Measurements from ENCODE around the gene ABCC11. TPM values are rescaled to one million over a fixed set of nuclear protein-coding genes. Genes with fewer than 3 reads are reported as not detected.
"Not testable (repeated sequence)": the region's sequence is repeated elsewhere in the genome, so short reads cannot be mapped to it uniquely, and the experiment has no call there.

ABCC11 gene
- total RNA-seq, 1 donor from 2014 or later: 0.30 TPM

DNA sequence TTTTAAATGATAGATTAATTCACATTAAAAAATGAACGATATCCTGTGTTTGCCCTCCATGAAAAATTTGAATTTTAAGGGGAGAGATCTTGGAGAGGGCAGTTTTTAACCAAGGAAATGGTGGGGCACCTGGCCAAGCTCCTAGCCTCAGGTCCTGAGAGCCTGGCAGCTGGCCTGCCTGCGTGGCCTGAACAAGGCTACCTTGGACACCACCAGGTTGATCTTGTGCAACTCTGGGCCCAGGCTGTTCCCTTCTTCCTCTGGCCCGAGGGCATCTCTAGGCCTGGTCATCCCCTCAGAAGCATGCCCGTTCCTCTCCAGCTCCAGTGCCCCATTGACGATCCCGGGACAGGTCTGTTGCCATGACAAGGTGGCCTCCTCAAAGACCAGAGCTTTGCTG is 36.6 kb downstream of the ABCC11 start:
- intact Hi-C loops (cut with DNase I): no loop called here

DNA sequence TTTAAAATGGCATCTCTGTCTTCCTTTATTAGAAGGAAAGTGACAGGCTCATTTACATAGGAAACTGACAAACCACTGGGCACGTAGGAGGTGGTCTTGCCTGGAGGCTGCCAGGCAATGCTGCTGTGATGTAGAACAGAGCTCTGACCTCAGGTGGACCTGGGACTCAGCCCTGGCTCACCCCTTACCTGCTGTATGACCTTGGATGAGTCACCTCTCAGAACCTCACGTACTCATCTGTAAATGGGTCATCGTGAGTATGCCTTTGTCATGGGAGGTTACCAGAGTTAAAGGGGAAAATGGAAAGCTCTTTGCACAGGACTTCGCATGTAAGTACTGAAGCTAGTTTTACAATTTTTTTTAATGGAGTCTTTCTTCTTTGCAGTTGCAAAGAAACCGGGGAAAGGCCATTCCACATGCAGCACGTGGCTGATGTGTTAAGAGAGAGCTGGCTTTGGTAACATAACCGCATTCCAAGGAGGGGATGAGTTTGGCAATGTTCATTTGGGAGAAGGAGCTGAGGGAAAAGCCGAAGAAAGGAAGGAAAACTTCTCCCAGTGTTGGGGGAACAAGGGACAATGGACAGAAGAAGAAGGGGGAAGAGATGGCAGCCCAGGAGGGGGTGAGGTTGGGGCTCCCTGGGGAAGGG is 40.6 kb downstream of the ABCC11 start:
- intact Hi-C loops (cut with DNase I): no loop called here
- no peak for DNase-seq (ENCODE audit: low spot score)

More for the DNA sequence above, 36.6 kb downstream of the ABCC11 start:
- DNase-seq (ENCODE audit: low spot score): no peak

DNA sequence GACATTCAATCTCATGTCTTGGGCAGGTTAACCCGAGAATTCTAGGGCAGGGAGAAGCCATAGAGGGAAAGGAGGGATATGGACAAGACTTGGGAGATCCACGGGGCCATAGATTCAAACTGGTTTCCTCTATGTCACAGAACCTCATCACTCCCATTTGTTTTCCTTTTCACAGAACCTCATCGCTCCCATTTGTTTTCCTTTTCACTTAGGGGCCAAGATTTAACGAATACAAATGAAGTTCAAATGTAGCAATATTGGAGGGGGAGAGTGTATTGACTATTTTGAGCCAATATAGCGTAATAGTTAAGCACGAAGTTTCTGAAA is 42.6 kb downstream of the ABCC11 start:
- intact Hi-C loops (cut with DNase I): no loop called here
- no peak for DNase-seq (ENCODE audit: low spot score)

DNA sequence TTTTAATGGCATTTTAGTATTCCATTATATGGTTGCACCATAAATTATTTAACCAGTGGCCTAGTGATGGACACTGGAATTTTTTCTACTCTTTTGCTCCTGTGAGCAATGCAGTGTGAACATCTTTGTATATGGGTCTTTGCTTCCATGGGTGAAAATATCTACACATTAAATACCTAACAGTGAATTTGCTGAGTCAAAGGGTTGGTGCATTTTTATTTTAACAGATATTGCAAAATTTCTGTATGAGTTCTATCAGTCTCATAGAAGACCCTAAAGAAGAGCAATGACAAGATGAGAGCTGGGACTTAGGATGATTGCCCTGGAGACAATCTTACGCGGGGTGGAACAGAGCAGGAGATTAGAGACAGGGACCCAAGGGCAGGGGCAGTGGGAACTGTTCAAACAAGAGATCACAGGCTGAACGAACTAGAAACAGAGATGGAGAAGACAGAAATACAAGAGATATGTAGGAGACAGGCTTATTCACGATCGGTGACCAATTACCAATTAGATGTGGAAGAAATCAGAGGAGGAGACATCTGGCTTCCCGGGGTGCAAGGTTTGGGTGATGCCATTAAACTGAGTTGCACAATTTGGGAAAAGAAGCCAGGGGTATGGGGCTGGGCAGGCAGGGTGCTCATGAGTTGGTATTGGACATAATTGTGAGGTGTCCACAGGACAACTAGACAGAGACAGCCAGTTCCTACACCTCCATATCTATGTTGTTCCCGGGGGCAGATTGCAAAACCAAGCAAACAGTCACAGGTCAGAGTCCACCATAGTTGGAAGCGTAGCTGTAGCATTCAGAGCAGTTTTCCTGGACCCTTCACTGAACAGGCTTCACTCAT is 43.1 kb downstream of the ABCC11 start:
- intact Hi-C loops (cut with DNase I): no loop called here
- DNase-seq (ENCODE audit: low spot score): no peak

DNA sequence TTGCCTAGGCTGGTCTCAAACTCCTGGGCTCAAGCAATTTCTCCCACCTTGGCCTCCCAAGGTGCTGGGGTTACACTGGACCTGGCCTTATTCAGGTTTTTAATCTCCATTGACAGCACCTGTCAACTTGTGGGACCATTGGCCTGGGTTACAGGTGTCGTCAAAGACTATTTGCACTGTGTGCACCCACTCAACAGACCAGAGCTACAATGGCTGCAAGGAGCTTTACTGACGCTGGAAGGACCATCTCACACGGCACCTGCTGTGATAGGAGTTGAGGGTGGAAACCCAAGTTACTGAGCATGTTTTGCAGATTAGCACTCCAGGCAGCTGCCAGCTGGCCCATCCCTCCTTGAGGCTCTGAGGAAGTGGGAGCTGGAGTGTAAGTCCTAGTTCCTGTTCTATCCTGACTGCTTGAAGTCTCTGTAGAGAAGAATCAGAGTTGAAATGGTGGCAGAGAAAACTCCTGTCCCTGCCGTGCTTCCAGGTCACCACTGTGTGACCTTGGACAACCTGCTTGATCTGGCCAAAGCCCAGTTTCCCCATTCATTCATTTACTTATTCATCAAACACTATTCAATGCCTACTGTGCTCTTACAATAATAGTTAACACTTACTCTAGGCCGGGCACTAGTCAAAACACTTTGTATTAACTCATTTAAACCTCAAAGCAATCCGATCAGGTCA is 45.7 kb downstream of the ABCC11 start:
- no peak for DNase-seq (ENCODE audit: low spot score)

DNA sequence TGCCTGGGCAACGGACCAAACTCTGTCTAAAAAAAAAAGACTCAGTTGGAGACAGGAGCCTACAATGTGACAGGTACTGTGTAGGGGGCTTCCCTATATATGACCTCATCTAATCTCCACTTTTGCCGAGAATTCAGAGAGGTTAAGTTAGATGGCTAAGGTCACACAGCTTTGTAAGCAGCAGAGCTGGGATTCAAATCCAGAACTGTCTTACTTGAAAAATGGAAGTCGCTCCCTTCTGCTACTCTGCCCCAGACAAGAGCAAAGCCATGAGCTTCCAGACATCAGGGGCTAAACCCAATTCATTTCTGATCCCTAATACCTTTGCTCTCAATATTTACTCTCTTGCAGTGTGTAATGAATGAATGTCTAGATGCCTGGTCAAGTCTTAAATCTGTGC is 50.0 kb downstream of the ABCC11 start:
- no peak for DNase-seq (ENCODE audit: low spot score)
- intact Hi-C loops (cut with DNase I): no loop called here

More for the DNA sequence above, 45.7 kb downstream of the ABCC11 start:
- intact Hi-C loops (cut with DNase I): no loop called here

DNA sequence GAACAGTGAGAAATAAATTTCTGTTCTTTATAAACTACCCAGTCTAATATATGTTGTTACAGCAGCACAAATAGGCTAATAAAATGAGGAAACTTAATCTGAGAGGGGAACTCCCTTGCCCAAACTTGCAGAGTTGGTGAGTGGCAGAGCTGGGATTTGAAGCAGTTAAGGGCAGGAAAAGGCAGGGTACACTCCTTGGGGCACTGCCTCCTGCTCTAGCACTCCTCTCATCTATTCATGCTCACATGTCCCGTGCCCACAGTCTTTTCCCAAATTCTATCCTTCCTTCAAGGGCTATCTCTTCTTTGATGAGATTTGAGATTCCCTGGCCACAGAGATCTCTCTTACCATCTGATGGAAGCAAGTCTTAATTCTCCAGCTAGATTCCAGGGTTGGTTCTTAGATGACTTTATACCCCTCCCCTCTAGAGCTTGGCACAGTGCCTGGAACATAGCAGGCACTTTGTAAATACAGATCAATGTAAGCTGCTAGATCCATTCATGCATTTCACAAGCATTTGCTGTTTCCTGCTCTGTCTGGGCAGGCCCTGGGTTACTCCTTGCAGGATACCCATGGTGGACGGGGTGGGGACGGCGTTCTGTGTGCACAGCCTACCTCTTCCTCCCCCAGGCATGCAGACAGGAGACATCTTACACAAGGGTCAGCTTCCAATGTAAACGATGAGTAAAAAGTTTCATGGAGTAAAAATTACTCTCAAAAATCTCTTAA is 52.3 kb downstream of the ABCC11 start:
- intact Hi-C loops (cut with DNase I): no loop called here
- DNase-seq (ENCODE audit: low spot score): no peak

DNA sequence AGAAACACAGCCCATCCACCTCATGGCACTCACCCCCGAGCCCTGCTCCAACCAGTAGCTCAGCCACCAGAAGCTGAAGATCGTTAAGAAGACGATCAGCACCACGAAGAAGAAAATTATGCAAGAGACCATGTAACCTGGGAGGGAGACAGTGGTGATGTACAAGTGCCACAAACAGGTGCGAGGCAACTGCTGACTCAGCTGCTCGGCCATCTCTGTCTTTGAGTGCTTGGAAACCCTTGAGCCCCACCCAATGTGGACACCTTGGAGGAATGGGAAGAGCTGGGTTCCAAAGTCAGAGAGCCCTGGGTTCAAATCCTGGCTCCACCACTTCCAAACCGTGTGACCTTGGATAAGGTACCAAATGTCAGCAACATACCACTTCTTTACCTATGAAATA is 53.5 kb downstream of the ABCC11 start:
- no peak for DNase-seq (ENCODE audit: low spot score)
- intact Hi-C loops (cut with DNase I): no loop called here

DNA sequence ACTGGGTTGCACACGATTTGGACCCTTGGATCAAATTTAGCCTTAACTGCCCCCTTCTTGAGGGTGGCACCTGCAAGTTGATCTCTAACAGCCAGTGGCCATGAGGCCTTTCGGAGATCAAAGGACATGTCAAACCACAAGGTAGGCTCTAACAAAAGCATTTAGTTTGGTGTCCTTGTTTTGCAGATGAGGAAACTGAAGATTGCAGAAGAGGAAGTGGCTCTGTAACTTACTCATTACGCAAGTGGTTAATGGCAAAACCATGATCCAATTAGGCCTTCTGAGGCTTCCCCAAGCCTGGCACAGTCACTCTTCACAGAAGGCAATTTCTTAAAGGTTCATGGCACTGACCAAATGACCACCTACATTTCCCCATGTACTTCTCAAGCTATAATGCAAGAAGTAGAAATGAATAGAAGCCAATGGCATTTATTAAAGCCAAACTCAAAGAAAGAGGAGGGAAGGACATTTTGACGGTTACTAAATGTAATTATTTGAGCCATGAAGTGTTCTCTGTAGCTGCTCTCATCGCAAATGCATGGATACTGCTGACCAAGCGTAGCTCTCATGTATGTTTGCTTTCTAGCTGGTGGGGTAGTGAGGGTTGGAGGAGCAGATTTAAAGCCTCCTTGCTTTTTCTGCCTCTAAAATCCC is 58.8 kb downstream of the ABCC11 start:
- intact Hi-C loops (cut with DNase I): no loop called here
- DNase-seq (ENCODE audit: low spot score): no peak

DNA sequence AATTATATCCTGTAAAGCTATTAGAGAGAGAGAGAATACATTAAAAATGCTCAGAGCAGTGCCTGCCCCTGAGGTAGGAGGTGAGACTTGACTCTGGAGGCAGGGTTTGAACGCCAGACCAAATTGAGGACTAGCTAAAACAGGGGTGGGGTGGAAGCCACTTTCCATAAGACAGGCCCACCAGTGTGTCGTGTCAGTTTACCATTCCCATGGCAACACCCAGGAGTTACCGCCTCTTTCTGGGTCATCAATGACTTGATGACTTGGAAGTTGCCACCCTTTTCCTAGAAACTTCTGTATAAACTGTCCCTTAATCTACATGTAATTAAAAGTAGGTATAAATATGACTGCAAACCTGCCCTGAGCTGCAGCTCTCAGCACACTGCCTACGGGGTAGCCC is 59.6 kb downstream of the ABCC11 start:
- DNase-seq (ENCODE audit: low spot score): no peak
- intact Hi-C loops (cut with DNase I): no loop called here

DNA sequence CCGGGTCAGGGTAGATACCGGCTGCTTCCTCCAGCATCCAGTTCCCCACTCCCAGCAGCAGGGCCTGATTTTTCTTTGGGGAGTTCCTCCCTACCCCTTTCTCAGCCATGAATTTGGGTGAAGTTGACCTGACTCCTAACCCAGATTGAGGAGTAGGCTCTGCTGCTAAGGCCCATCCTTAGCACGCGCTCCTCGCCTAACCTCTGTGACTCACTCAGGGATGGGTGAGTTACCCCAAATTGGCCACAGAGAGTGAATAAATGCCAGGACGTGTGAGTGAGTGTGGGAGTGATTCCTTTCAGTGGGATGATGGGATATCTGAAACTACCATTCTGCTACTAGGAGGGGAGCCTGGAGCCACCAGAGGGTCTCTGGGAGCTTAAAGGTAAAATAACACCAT is 62.7 kb downstream of the ABCC11 start:
- DNase-seq (ENCODE audit: low spot score): no peak
- intact Hi-C loops (cut with DNase I): no loop called here

DNA sequence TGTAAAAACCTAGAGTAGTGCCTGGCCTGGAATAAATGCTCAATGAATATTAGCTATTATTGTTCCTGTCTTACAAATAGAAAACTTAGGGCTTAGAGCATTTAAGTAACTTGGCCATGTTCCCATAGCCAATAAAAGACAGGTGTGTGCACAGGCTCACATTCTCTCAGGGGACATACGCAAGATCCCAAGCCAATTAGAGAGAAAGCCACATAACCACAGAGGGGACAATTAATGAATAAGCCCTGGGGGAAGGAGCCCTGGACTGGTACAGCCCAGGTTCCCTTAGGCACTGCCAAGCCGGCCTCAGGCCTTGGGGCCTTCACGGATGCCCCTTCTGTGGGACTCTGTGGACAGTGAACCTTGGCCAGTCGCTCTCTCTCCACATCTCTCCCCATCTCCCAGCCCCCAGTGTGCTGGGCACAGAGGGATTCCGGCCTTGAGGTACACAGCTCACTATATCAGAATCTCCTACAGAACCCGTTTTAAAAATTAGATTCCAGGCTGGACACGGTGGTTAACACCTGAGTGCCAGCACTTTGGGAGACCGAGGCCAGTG is 64.3 kb downstream of the ABCC11 start:
- intact Hi-C loops (cut with DNase I): no loop called here
- no peak for DNase-seq (ENCODE audit: low spot score)

DNA sequence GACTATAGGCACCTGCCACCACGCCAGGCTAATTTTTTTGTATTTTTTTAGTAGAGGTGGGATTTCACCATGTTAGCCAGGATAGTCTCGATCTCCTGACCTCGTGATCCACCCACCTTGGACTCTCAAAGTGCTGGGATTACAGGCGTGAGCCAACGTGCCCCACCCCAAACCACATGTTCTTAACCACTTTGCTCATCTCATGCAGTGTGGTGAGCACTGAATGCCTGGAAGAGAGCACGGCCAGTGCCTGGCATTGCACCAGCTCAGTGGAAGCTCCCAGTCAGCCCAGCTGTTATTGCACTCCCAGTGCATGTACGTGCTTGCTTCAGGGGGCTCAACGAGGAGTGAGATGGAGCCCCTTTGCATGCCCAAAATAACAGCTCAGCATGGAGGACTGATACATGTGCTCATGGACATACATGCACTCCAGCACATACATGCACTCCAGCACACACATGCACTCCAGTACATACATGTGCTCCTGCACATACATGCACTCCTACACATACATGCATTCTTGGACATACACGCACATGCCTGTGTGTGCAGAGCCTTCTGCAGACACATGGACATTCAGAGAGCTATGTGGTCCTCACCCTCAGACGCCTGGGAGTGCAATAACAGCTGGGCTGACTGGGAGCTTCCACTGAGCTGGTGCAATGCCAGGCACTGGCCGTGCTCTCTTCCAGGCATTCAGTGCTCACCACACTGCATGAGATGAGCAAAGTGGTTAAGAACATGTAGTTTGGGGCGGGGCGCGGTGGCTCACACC is 65.4 kb downstream of the ABCC11 start:
- DNase-seq (ENCODE audit: low spot score); intact Hi-C loops (cut with DNase I): not testable (repeated sequence)

DNA sequence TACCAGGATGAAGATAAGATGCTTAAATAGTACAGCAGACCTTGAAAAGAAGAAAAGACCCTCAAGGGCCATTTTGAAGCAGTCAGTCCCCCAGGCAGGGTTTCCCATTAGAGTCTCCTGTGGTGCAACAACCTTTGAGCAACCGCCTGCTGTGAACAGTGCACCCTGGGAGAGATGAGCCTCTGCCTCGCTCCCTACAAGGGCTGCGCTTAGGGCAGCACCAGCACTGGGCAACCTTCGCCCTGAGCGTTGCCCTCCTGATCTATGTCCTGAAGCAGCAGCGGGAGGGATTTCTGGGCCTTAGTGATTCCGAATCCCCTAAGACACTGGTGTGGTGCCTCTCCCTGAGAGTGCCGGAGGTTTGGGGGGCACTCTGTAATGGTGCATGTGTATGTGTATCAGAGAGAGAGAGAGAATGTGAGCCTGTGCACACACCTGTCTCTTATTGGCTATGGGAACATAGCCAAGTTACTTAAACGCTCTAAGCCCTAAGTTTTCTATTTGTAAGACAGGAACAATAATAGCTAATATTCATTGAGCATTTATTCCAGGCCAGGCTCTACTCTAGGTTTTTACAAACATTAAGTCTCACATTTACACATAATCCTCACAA is 66.4 kb downstream of the ABCC11 start:
- intact Hi-C loops (cut with DNase I): no loop called here
- DNase-seq (ENCODE audit: low spot score): no peak

DNA sequence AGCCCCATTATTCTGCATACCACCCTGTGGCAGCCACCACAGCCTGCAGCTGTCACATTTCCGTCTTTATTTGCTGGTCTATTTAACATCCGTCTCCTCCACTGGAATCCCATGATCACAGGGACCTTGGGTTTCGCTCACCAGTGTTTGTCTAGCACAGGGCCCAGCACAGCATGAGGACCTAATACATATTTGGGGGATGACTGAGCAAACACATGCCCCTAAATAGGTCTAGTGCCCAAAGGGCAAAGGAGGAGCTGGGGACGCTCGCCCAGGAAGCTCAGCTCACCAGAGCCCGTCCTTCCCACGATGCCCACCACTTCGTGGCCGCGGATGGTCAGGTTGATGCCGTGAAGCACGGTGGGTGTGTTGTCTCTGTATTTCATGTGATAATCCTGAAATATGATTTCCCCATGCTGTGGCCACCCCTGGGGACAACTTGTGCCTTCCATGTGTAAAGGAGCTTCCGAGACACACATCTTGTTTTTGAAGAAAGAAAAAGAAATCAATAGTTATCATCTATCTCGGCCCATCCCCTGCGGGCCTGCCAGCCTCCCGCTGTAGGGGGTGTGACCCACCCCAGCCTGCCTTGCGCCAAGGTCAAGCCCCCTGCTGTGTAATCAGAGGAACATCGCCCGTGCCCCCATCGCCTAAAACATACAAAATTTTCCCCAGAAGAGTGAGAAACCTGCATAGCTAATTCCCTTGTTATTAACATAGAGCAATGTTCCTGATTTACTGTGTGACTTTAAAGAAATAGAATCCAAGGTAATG is 70.5 kb downstream of the ABCC11 start:
- DNase-seq (ENCODE audit: low spot score): no peak
- intact Hi-C loops (cut with DNase I): no loop called here

DNA sequence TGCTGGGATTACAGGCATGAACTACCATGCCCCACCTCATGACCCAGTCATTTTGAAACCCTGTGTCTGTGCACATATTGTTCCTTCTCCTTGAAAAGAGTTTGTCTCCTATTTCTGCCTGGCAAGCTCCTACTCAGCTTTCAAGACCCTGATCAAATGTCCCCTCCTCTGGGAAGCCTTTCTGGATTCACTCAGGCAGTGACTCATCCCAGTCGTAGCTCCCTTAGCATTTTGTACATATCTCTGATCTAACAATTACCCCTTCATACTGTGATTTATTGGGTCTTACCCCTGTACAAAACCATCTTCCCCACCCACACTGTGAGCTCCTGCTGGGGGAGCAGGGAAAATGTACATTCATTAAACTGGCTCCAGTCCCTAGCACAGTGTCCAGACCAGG is 73.5 kb downstream of the ABCC11 start:
- no peak for DNase-seq (ENCODE audit: low spot score)
- intact Hi-C loops (cut with DNase I): no loop called here

DNA sequence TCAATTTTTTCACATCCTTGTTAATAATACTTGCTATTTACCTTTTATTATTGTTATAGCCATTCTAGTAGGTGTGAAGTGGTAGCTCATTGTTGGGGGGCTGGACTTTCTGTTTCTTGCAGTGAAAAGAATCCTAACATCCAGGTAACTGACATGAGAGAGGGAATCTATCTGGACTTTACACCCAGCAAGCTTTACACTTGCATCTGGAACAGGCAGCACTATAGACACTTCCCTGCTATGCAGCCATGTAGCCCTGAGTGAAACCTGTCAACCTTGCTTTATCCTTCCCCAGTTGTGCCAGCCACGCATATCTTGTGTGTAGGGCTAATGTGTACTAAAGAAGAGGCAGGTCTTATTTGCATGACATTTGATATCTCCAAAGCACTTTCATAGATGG is 74.7 kb downstream of the ABCC11 start:
- no peak for DNase-seq (ENCODE audit: low spot score)
- intact Hi-C loops (cut with DNase I): no loop called here

All from cardiac septum (tissue), 1 donor.